ENCODE results near the gene MYBBP1A. TPM values are rescaled to one million over a fixed set of nuclear protein-coding genes. Genes with fewer than 3 reads are reported as not detected.

Gene MYBBP1A
- total and polyA plus RNA-seq, 9 of the 15 experiments (the other 6 are each of a cell fraction or from before 2014, with no cell fraction given): 2.0 to 114 (median 47.2) TPM

DNA sequence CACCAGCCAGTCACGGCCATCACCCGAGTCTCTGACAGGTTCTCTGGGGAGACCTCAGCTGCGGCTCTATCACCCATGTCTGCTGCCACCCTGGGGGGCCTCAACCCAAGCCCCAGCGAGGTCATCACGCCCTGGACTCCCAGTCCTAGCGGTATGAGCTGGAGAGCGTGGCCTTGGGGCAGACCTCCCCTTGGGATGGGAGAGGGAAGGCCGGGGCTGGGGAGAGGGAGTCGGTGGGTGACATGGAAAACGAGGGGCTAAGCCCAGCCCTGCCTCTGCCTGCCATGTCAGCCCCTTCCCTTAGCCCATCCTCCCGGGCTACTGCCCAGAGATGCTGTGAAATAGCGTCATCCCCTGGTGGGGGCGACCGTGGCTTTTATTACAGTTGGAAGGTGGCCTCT is 37.8 kb upstream of the MYBBP1A start (continued):
- no peak for TF ChIP-seq ZBTB40 (IDR thresholded peaks at IDR 0.05)
- no peak for TF ChIP-seq ZBTB40 (CRISPR knock-in tag; IDR thresholded peaks at IDR 0.05)

Data from K562 (cell line).